OCI-LY7 (cell line): ENCODE measurements around the gene KLHL34. TPM values are rescaled to one million over a fixed set of nuclear protein-coding genes. Genes with fewer than 3 reads are reported as not detected.

Source experiments
- BruUV-seq: library from RNA; stranded (reverse); fragments of 400-500 nt; replicated peaks from 2 replicates; lab custom pipeline; 2021; lab: Mats Ljungman, UMichigan
- CTCF ChIA-PET: fragments of 300-600 bp; sonication (Branson Sonifier 250); formaldehyde crosslinking; loops from one replicate; lab custom pipeline; 2022; ENCODE audit warnings: antibody characterized with exemption; ENCODE audit not compliant: unreplicated experiment; lab: Charles Lee
- POLR2A ChIA-PET: fragments of 300-600 bp; sonication (Branson Sonifier 250); formaldehyde crosslinking; loops from one replicate; lab custom pipeline; 2022; ENCODE audit warnings: antibody characterized with exemption; lab: Charles Lee
- DNase-seq: peaks from one replicate; pipeline ENCODE4 v3.0.0-alpha.2; 2015; ENCODE audit warnings: low spot score
- H2AFZ ChIP-seq: fragments of 200-600 bp; sonication (generic), shearing (Covaris generic); 2 replicates; pipeline ENCODE4 v1.6.1; 2014; ENCODE audit warnings: mild to moderate bottlenecking, antibody characterized with exemption, low read length, moderate library complexity
- H3K27ac ChIP-seq: fragments of 200-600 bp; sonication (generic); 2 replicates; pipeline ENCODE4 v1.5.1; 2014; ENCODE audit warnings: mixed run types, low read depth, mild to moderate bottlenecking, moderate library complexity, low read length, inconsistent platforms; ENCODE audit not compliant: poor library complexity, severe bottlenecking
- H3K36me3 ChIP-seq: fragments of 200-600 bp; sonication (generic); 2 replicates; pipeline ENCODE4 v1.6.1; 2014; ENCODE audit warnings: mild to moderate bottlenecking, antibody characterized with exemption, low read length, moderate library complexity, mixed read lengths; ENCODE audit not compliant: insufficient read depth
- H3K4me1 ChIP-seq: fragments of 200-600 bp; sonication (generic); 2 replicates; pipeline ENCODE4 v1.5.1; 2014; ENCODE audit warnings: mild to moderate bottlenecking, low read length; ENCODE audit not compliant: insufficient read depth, poor library complexity, severe bottlenecking
- H3K4me2 ChIP-seq: fragments of 200-600 bp; sonication (generic); 2 replicates; pipeline ENCODE4 v1.6.1; 2014; ENCODE audit warnings: mild to moderate bottlenecking, low read length
- H3K4me3 ChIP-seq: fragments of 200-600 bp; sonication (generic); 2 replicates; pipeline ENCODE4 v1.5.1; 2014; ENCODE audit warnings: mild to moderate bottlenecking, low read depth, low read length; ENCODE audit not compliant: poor library complexity, severe bottlenecking
- H3K79me2 ChIP-seq: fragments of 200-600 bp; sonication (generic); 2 replicates; pipeline ENCODE4 v1.6.1; 2016; ENCODE audit warnings: low read depth, mild to moderate bottlenecking, low read length, moderate library complexity, mixed read lengths; ENCODE audit not compliant: insufficient read depth
- H3K9me2 ChIP-seq: fragments of 200-600 bp; sonication (generic); 2 replicates; pipeline ENCODE4 v1.6.1; 2016; ENCODE audit warnings: mild to moderate bottlenecking, low read length, mixed read lengths; ENCODE audit not compliant: insufficient read depth
- H3K9me3 ChIP-seq: fragments of 200-600 bp; sonication (generic); 2 replicates; pipeline ENCODE4 v1.6.1; 2014; ENCODE audit warnings: mild to moderate bottlenecking, mixed run types, low read length, mixed read lengths
- H4K20me1 ChIP-seq: fragments of 200-600 bp; sonication (generic); 2 replicates; pipeline ENCODE4 v1.6.1; 2014; ENCODE audit warnings: mild to moderate bottlenecking, antibody characterized with exemption, low read length, moderate library complexity, mixed read lengths; ENCODE audit not compliant: insufficient read depth
- CTCF ChIP-seq: fragments of 200-600 bp; sonication (generic); conservative IDR thresholded peaks from 2 replicates; pipeline ENCODE4 v1.5.1; 2014; ENCODE audit warnings: mild to moderate bottlenecking, antibody characterized with exemption, low read length, moderate library complexity, mixed read lengths
- EZH2phosphoT487 ChIP-seq: fragments of 200-600 bp; sonication (generic); IDR thresholded peaks from 2 replicates; pipeline ENCODE4 v1.6.1; 2018; ENCODE audit warnings: low read depth, borderline replicate concordance, mild to moderate bottlenecking, mixed run types, antibody characterized with exemption, low read length, moderate library complexity, mixed read lengths
- intact Hi-C: fragments of 100-400 bp; cut with micrococcal nuclease; formaldehyde crosslinking; loops from one replicate; pipeline ENCODE4 v1.10.0; 2022; ENCODE audit not compliant: unreplicated experiment
- total RNA-seq, 2 experiments: library from RNA; depleted of rRNA in 1 of 2; stranded (reverse); fragments of >200 nt in 1 of 2; shearing (Covaris generic) in 1 of 2; gene quantifications; 2 replicates each; pipeline ENCODE4 v1.2.3, GENCODE V29; 2014 to 2022

The KLHL34 gene
- total RNA-seq, 2 experiments from 2014 or later = not detected

DNA sequence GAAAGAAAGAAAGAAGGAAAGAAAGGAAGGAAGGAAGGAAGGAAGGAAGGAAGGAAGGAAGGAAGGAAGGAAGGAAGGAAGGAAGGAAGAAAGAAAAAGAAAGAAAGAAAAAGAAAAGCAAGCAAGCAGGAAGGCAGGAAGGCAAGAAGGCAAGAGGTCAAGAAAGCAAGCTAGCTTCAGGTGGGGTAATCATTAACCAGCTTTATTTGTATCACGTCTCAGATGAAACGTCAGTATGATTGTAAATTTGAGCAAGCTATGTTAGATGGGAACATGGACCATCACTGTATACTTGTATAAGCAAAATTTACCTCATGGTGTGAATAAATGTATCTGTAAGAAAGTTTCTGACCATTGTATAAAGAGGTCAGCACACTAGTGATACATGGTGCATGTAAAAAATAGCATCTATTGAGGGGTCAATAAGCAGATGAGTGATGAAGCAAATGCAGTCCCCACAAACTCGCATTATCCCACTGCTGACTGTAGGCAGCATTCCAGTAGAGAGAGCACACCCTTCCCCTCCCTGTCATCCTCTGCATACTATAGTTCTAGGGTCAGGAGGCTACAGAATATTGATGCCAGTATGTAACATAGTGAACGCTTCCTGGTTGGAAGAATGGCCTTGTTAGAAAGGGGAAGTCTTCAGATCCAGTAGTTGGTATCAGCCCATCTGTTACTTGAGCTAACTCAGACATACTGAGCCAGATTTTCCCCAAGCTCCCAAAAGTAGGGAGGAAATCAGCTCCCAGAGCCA is 16.5 kb upstream of the KLHL34 start:
- H3K79me2 ChIP-seq = no peaks in the 10 kb centered on the region
- H3K9me3 ChIP-seq = no peaks in the 10 kb centered on the region
- no peak overlapping the region for H3K4me2 ChIP-seq
- H2AFZ ChIP-seq = no peak overlapping the region
- DNase-seq = no peak
- no peak overlapping the region for H3K27ac ChIP-seq
- POLR2A ChIA-PET = interaction anchor here (0.7 kb wide), 1 partner anchor 325 kb away, joined by 6 read pairs; no protein-coding TSS in a partner anchor
- H3K4me1 ChIP-seq = no peaks in the 10 kb centered on the region
- intact Hi-C loops = no loop called here
- TF ChIP-seq CTCF (no peak), EZH2phosphoT487 (no peak)
- BruUV-seq = no TSS peak
- no peaks in the 10 kb centered on the region for H3K9me2 ChIP-seq
- no peaks in the 10 kb centered on the region for H4K20me1 ChIP-seq
- H3K36me3 ChIP-seq = no peaks in the 10 kb centered on the region
- CTCF ChIA-PET = no interaction called here
- H3K4me3 ChIP-seq = no peak overlapping the region

DNA sequence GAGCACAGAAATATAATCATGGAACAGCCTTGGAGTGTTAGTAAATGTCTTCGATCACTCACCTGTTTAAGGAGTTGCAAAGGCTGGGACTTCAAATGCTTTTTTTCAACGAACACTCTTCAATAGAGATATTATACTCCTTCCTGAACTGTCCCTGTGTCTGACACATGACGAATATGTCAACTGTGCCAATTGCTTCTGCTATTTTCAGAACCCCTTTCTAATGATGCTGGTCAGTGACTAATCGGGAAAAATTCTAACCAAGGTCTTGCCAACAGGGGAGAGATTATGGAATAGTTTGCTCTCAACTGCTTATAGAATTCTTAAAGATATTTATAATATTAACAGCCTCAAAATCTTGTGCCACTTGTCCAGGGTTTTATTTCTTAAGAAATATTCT is 8.5 kb upstream of the KLHL34 start:
- H3K4me1 ChIP-seq = no peaks in the 10 kb centered on the region
- DNase-seq = no peak
- no peaks in the 10 kb centered on the region for H3K79me2 ChIP-seq
- TF ChIP-seq CTCF = no peak
- TF ChIP-seq EZH2phosphoT487 = no peak
- H3K4me3 ChIP-seq = no peak overlapping the region
- no peak overlapping the region for H2AFZ ChIP-seq
- H3K36me3 ChIP-seq = no peaks in the 10 kb centered on the region
- intact Hi-C loops = no loop called here
- H3K4me2 ChIP-seq = no peak overlapping the region
- ChIA-PET POLR2A (no interaction called here), CTCF (no interaction called here)
- H3K27ac ChIP-seq = no peak overlapping the region
- no peaks in the 10 kb centered on the region for H4K20me1 ChIP-seq
- no peaks in the 10 kb centered on the region for H3K9me3 ChIP-seq
- H3K9me2 ChIP-seq = no peaks in the 10 kb centered on the region
- no TSS peak for BruUV-seq

DNA sequence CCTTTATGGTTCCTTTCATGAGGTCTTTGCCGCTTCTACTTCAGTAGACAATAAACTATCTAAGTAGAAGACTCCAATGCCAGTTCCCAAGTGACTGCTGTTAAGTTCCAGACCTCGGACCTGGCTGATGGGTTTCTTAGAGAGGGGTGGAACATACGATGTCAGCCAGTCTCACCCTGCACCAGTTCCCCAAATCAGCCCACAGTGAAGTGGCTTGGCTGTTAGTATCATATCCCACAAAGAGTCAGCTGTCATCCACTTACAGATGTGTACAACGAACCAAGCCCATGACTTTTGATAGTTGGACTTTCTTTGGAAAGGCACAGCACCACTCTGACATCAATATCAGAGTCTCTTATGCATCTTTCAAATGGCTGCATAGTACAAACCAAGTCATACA is 8.1 kb upstream of the KLHL34 start:
- TF ChIP-seq EZH2phosphoT487 (no peak), CTCF (no peak)
- no peaks in the 10 kb centered on the region for H3K4me1 ChIP-seq
- no peak overlapping the region for H3K4me3 ChIP-seq
- no peak overlapping the region for H3K27ac ChIP-seq
- CTCF ChIA-PET = no interaction called here
- no peak for DNase-seq
- POLR2A ChIA-PET = no interaction called here
- no peaks in the 10 kb centered on the region for H3K9me3 ChIP-seq
- H3K36me3 ChIP-seq = no peaks in the 10 kb centered on the region
- H3K4me2 ChIP-seq = no peak overlapping the region
- no peak overlapping the region for H2AFZ ChIP-seq
- no peaks in the 10 kb centered on the region for H3K79me2 ChIP-seq
- no TSS peak for BruUV-seq
- H4K20me1 ChIP-seq = no peaks in the 10 kb centered on the region
- H3K9me2 ChIP-seq = no peaks in the 10 kb centered on the region
- intact Hi-C loops = no loop called here
